GM23248 (cell line): Measurements from ENCODE around the gene WNT3A. TPM values are rescaled to one million over a fixed set of nuclear protein-coding genes. Genes with fewer than 3 reads are reported as not detected.

Source experiments
- DNase-seq: peaks from one replicate; pipeline ENCODE4 v3.0.0-alpha.2; 2015
- H2AFZ ChIP-seq: fragments of 200-600 bp; sonication (generic); 2 replicates; pipeline ENCODE4 v1.6.1; 2016; ENCODE audit warnings: antibody characterized with exemption
- H3F3A ChIP-seq: fragments of 200-600 bp; sonication (generic); 2 replicates; pipeline ENCODE4 v1.6.1; 2016; ENCODE audit warnings: mild to moderate bottlenecking, antibody characterized with exemption, mixed run types; ENCODE audit not compliant: insufficient read depth
- H3K27ac ChIP-seq: fragments of 200-600 bp; sonication (generic); 2 replicates; pipeline ENCODE4 v1.5.1; 2016; ENCODE audit warnings: mild to moderate bottlenecking
- H3K27me3 ChIP-seq: fragments of 200-600 bp; sonication (generic); replicated peaks from 2 replicates; pipeline ENCODE4 v1.6.1; 2016; ENCODE audit warnings: mild to moderate bottlenecking; ENCODE audit not compliant: insufficient read depth
- H3K36me3 ChIP-seq: fragments of 200-600 bp; sonication (generic); 2 replicates; pipeline ENCODE4 v1.6.1; 2016; ENCODE audit warnings: low read depth, mild to moderate bottlenecking
- H3K4me1 ChIP-seq: fragments of 200-600 bp; sonication (generic); 2 replicates; pipeline ENCODE4 v1.6.1; 2016; ENCODE audit warnings: mild to moderate bottlenecking; ENCODE audit not compliant: insufficient read depth
- H3K4me2 ChIP-seq: fragments of 200-600 bp; sonication (generic); one replicate; pipeline ENCODE4 v1.6.1; 2016; ENCODE audit warnings: mild to moderate bottlenecking; ENCODE audit not compliant: unreplicated experiment
- H3K4me3 ChIP-seq: fragments of 200-600 bp; sonication (generic); 2 replicates; pipeline ENCODE4 v1.5.1; 2016; ENCODE audit warnings: mild to moderate bottlenecking
- H3K79me2 ChIP-seq: fragments of 200-600 bp; sonication (generic); 2 replicates; pipeline ENCODE4 v1.6.1; 2016; ENCODE audit warnings: mild to moderate bottlenecking; ENCODE audit not compliant: insufficient read depth
- H3K9ac ChIP-seq: fragments of 200-600 bp; sonication (generic); 2 replicates; pipeline ENCODE4 v1.6.1; 2016; ENCODE audit warnings: mild to moderate bottlenecking
- H3K9me2 ChIP-seq: fragments of 200-600 bp; sonication (generic); 2 replicates; pipeline ENCODE4 v1.6.1; 2016; ENCODE audit warnings: mixed run types, mild to moderate bottlenecking, moderate library complexity; ENCODE audit not compliant: insufficient read depth
- H3K9me3 ChIP-seq: fragments of 200-600 bp; sonication (generic); one replicate; pipeline ENCODE4 v1.6.1; 2017; ENCODE audit warnings: low read depth
- H4K20me1 ChIP-seq: fragments of 200-600 bp; sonication (generic); 2 replicates; pipeline ENCODE4 v1.6.0; 2016; ENCODE audit not compliant: insufficient read depth
- EZH2 ChIP-seq: fragments of 200-600 bp; sonication (generic); IDR thresholded peaks from 2 replicates; pipeline ENCODE4 v1.6.1; 2018; ENCODE audit warnings: antibody characterized with exemption, mild to moderate bottlenecking; ENCODE audit not compliant: insufficient read depth, poor library complexity, severe bottlenecking
- EZH2phosphoT487 ChIP-seq: fragments of 200-600 bp; sonication (generic); IDR thresholded peaks from 2 replicates; pipeline ENCODE4 v1.6.1; 2018; ENCODE audit warnings: antibody characterized with exemption, moderate library complexity, mild to moderate bottlenecking, low read depth; ENCODE audit not compliant: insufficient read depth
- WGBS, 2 experiments: methylation state at CpG; one replicate each; pipeline ENCODE4 v1.1.6; 2015 to 2017; ENCODE audit warnings: low lambda C conversion rate in 2 of 2, low coverage in 1 of 2; ENCODE audit errors: missing lambda C conversion rate in 2 of 2; 5-methylcytosine and 5-hydroxymethylcytosine counted together
- in situ Hi-C: fragments of 300-500 bp; cut with MboI; formaldehyde crosslinking; loops from 2 replicates; pipeline ENCODE4 v1.15.0; 2020
- polyA plus RNA-seq: library from polyadenylated mRNA; unstranded; fragments of >200 nt; fragmentation: Nextera tagmentation; extraction: Ambion mirVana; gene quantifications from 2 replicates; pipeline ENCODE4 v1.2.1, GENCODE V29; 2016
- total RNA-seq: library from RNA; depleted of rRNA; stranded (reverse); fragments of >200 nt; shearing (Covaris generic); gene quantifications from 2 replicates; pipeline ENCODE4 v1.2.3, GENCODE V29; 2014

Gene WNT3A
- total and polyA plus RNA-seq, 2 experiments from 2014 or later = not detected

DNA sequence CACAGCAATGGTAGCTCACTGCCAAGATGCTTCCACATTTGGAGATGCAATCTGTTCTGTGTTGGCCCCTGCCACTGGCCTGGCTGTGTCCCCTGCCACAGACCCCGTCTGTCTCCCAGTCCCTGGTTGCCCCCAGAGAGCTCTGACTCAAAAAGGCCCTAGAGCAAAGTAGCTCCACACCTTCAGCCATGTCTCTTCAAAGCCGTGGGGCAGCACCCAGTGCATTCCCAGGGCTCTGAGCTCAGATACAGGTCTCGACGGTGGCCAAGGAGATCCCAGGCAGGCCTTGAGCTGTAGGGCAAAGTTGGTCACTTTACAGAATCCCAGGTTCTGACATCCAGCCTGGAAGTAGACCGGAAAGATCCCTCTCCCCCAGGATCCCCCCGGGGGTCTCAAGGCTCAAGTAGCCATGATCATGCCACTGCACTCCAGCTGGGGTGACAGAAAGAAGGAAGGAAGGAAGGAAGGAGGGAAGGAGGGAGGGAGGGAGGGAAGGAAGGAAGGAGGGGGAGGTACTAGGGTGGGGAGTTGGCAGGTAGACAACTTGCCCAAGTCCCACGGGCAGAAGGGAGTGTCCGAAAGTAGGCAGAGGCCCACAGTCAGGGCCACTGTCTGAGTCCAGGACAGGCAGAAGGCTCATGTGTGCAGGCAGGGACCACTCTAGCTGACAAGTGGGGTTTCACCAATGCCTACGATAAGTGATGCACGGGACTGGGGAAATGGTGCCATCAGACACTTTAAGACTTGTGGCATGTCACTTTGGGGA lies 71.0 kb downstream of the WNT3A start:
- Histone ChIP-seq H3K27me3 (no peaks in the 10 kb centered on the region), H3K9ac (no peak overlapping the region), H2AFZ (no peak overlapping the region), H3K9me3 (no peaks in the 10 kb centered on the region), H3F3A (no peaks in the 10 kb centered on the region), H3K9me2 (no peaks in the 10 kb centered on the region), H3K27ac (no peak overlapping the region), H3K36me3 (no peaks in the 10 kb centered on the region), H4K20me1 (no peaks in the 10 kb centered on the region), H3K4me1 (peaks cover 5% of the 10 kb centered on the region; the same call in 1 of the 2 replicates), H3K79me2 (peaks cover 45% of the 10 kb centered on the region), H3K4me2 (no peak overlapping the region), H3K4me3 (no peak overlapping the region)
- in situ Hi-C loops = loop anchor here (10.0 kb wide), 1 partner anchor 63 kb away; no protein-coding TSS in a partner anchor
- TF ChIP-seq EZH2phosphoT487 = no peak
- TF ChIP-seq EZH2 = no peak
- 68 to 77% methylated on average over 8 to 10 of the region's 10 CpGs for WGBS, 2 experiments
- no peak for DNase-seq

DNA sequence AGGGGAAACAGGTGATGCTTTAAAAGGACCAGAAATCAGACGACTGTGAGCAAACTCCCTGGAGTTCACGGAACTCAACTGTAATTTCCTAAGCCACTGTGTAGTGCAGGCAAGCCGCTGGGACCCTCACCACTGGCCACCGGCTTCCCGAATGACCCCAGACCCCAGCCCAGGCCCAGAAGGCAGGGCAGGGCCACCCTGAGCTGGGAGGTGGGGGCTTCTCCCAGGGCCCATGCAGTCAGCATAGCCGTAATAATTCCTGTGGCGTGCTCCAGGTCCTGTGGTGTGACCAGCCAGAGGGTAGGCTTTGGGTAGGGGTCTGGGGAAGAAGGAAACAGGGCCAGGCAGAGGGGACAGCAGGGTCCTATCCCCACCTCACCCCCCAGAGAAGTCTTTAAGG lies 72.2 kb downstream of the WNT3A start:
- H3K79me2 ChIP-seq = peaks cover 57% of the 10 kb centered on the region
- in situ Hi-C loops = loop anchor here (10.0 kb wide), 1 partner anchor 64 kb away; no protein-coding TSS in a partner anchor
- 85 to 88% methylated on average over 7 of the region's 7 CpGs for WGBS, 2 experiments
- no peaks in the 10 kb centered on the region for H3K36me3 ChIP-seq
- no peak overlapping the region for H2AFZ ChIP-seq
- peaks cover 5% of the 10 kb centered on the region for H3F3A ChIP-seq
- H3K4me2 ChIP-seq = no peak overlapping the region
- no peak overlapping the region for H3K9ac ChIP-seq
- H3K27ac ChIP-seq = no peak overlapping the region
- H3K27me3 ChIP-seq = no peaks in the 10 kb centered on the region
- H3K9me3 ChIP-seq = no peaks in the 10 kb centered on the region
- peaks cover 5% of the 10 kb centered on the region; the same call in 1 of the 2 replicates for H3K4me1 ChIP-seq
- no peaks in the 10 kb centered on the region for H4K20me1 ChIP-seq
- H3K9me2 ChIP-seq = no peaks in the 10 kb centered on the region
- H3K4me3 ChIP-seq = no peak overlapping the region
- no peak for DNase-seq
- TF ChIP-seq EZH2phosphoT487 (no peak), EZH2 (no peak)

DNA sequence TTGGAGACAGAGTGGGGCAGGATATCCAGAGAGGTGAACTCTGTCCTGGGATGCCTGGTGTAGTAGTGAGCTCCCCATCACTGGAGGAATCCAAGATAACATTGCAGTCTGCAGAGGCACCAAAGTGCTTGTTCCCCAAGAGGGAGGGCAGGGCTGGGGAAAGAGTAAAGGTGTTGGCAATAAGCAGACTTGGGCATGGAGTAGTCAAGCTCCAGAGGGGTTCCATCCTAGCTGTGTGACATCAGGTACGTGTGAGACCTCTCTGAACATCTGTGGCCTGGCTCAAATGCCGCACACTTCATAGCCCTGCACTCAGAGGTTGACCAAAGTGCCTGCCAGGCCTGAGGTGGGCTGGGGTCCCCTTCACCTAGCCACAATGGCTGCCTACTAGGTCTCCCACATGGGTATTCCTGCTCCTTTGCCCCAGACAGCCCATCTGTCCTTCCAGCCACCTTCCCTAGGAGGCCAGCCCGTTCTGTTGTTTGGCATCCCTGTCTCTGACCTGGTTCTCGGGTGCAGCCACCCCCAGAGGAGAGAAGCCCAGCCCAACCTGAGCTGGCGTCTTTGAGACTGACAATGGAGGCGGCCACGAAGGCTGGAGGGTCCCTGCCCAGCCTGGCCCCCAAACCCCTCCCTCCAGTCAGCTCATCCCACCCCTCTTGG lies 72.9 kb downstream of the WNT3A start:
- Histone ChIP-seq H2AFZ (no peak overlapping the region), H3K4me1 (peaks cover 8% of the 10 kb centered on the region), H3K9me2 (no peaks in the 10 kb centered on the region), H3K4me2 (no peak overlapping the region), H3K9ac (no peak overlapping the region), H4K20me1 (peaks cover 2% of the 10 kb centered on the region), H3K27me3 (no peaks in the 10 kb centered on the region), H3K79me2 (peaks cover 65% of the 10 kb centered on the region), H3K36me3 (no peaks in the 10 kb centered on the region), H3F3A (peaks cover 12% of the 10 kb centered on the region), H3K4me3 (no peak overlapping the region), H3K9me3 (no peaks in the 10 kb centered on the region), H3K27ac (no peak overlapping the region)
- TF ChIP-seq EZH2 (no peak), EZH2phosphoT487 (no peak)
- in situ Hi-C loops = loop anchor here (10.0 kb wide), 1 partner anchor 65 kb away; no protein-coding TSS in a partner anchor
- no peak for DNase-seq
- 92 to 93% methylated on average over 3 to 7 of the region's 7 CpGs for WGBS, 2 experiments

DNA sequence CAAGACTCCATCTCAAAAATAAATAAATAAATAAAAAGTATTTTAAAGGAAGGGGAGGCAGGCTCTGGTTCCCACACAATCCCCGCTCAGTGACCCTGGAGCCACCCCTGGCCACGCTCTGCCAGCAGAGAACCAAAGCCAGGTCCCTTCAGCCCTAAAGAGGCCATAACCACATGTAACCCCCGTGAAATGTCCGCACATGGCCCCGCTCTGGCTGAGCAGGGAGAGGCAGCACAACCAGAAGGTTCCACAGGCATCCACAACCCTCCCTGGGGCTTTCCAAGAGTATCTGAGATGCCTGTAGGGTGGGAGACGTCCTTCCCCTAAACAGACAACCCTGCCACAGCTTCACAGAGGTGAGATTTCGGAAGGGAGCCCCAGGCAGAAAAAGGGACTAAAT lies 74.3 kb downstream of the WNT3A start:
- Histone ChIP-seq H3K4me1 (peaks cover 22% of the 10 kb centered on the region), H3K9me2 (no peaks in the 10 kb centered on the region), H3K4me2 (peak overlapping the region; percentile 74), H4K20me1 (peaks cover 11% of the 10 kb centered on the region), H3K27me3 (no peaks in the 10 kb centered on the region), H3K9ac (peak overlapping the region; percentile 98), H3K27ac (no peak overlapping the region), H2AFZ (no peak overlapping the region), H3K4me3 (peak overlapping the region; percentile 92), H3K36me3 (no peaks in the 10 kb centered on the region), H3K9me3 (no peaks in the 10 kb centered on the region), H3K79me2 (peaks cover 79% of the 10 kb centered on the region), H3F3A (peaks cover 27% of the 10 kb centered on the region)
- 34 to 41% methylated on average over 7 of the region's 7 CpGs for WGBS, 2 experiments
- in situ Hi-C loops = no loop called here
- peak; percentile 43 for DNase-seq
- TF ChIP-seq EZH2 = no peak
- TF ChIP-seq EZH2phosphoT487 = no peak
